Epithelial cell of proximal tubule (primary cell): ENCODE data around the gene FOXL3. TPM values are rescaled to one million over a fixed set of nuclear protein-coding genes. Genes with fewer than 3 reads are reported as not detected.

Source experiments
- DNase-seq: peaks from one replicate; pipeline ENCODE4 v3.0.0-alpha.2; 2011; ENCODE audit warnings: low read depth
- H3K4me3 ChIP-seq: 2 replicates; pipeline ENCODE4 v1.5.1; 2011; ENCODE audit warnings: low read depth, mild to moderate bottlenecking, low read length
- total RNA-seq: library from RNA; depleted of rRNA; stranded (reverse); fragments of >200 nt; gene quantifications from 2 replicates; pipeline ENCODE4 v1.2.3, GENCODE V29; 2015
- TF ChIP-seq, protein P1 (sequence below): conservative IDR thresholded peaks from 2 replicates; pipeline ENCODE4 v1.5.1; 2012; ENCODE audit warnings: low read depth, mild to moderate bottlenecking, low read length

Gene FOXL3
- total RNA-seq, 1 donor from 2014 or later, result not detected

DNA sequence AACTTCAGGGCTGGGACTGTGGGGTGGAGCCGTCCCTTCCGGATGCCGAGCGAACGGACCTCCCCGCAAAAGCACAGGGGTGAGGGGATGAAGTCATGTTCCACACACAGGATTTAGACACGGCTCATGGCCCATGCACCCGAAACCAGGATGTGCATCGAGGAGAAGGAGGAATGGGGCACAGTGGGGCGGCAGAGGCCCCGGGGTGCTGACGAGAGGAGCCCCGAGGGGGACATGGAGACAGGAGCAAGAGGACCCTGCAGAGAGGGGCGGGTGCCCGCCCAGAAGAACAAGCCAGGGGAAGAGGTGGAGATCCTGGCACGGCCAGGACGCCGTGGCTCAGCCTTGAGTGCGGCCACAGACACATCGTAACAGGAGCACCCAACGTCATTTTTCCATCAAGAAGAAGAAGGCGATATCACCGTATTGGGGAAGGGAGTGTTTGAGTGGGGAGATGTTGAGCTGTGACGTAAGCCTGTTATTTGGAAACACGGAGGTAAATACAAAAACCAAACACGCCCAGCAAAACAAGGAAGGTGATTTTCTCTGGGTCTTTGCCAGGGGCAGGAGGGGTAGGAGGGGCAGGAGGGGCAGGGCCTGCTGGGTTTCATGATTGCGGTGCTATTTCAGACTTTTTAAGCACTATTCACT lies 25.3 kb upstream of the FOXL3 start:
- TF ChIP-seq, protein P1, sequence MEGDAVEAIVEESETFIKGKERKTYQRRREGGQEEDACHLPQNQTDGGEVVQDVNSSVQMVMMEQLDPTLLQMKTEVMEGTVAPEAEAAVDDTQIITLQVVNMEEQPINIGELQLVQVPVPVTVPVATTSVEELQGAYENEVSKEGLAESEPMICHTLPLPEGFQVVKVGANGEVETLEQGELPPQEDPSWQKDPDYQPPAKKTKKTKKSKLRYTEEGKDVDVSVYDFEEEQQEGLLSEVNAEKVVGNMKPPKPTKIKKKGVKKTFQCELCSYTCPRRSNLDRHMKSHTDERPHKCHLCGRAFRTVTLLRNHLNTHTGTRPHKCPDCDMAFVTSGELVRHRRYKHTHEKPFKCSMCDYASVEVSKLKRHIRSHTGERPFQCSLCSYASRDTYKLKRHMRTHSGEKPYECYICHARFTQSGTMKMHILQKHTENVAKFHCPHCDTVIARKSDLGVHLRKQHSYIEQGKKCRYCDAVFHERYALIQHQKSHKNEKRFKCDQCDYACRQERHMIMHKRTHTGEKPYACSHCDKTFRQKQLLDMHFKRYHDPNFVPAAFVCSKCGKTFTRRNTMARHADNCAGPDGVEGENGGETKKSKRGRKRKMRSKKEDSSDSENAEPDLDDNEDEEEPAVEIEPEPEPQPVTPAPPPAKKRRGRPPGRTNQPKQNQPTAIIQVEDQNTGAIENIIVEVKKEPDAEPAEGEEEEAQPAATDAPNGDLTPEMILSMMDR, result no peak
- no peak overlapping the region for H3K4me3 ChIP-seq
- no peak for DNase-seq

DNA sequence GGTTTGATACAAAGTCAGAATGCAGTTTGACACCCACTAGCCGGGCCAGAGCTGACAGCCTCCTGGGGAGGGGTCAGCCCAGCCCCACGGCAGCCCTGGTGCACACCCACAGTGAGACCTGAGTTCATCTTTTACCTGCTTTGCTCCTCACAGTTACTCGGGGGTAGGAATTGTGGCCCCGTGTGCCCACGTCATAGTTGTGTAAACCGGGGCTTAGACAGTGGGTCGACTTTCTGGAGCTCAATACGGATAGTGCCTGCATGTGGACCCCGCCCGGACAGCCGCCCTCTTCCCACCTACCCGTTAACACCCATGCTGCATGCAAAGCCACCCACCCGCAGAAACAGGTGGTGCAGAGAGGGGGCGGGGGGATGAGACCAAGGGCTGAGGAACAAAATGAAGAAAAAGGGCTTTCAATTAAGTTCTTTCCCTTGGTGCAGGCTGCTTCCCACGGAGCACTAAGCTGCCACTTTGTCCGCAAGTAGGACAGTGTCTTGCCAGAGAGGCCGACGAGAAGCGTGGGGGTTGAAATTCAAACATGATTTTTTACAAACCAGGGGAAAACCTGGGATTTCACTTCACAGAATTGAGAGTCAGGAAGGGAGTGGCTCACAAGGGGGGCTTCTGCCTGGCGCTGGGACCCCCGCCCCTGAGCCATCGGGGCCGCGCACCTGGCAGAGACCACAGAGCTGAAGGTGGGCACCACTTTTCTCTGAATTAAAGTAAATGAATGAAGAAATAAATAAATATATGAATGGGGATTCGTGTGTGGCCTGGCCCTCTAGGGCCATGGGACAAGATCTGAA lies 24.6 kb upstream of the FOXL3 start:
- no peak for DNase-seq
- H3K4me3 ChIP-seq, result no peak overlapping the region
- TF ChIP-seq, protein P1, result no peak

DNA sequence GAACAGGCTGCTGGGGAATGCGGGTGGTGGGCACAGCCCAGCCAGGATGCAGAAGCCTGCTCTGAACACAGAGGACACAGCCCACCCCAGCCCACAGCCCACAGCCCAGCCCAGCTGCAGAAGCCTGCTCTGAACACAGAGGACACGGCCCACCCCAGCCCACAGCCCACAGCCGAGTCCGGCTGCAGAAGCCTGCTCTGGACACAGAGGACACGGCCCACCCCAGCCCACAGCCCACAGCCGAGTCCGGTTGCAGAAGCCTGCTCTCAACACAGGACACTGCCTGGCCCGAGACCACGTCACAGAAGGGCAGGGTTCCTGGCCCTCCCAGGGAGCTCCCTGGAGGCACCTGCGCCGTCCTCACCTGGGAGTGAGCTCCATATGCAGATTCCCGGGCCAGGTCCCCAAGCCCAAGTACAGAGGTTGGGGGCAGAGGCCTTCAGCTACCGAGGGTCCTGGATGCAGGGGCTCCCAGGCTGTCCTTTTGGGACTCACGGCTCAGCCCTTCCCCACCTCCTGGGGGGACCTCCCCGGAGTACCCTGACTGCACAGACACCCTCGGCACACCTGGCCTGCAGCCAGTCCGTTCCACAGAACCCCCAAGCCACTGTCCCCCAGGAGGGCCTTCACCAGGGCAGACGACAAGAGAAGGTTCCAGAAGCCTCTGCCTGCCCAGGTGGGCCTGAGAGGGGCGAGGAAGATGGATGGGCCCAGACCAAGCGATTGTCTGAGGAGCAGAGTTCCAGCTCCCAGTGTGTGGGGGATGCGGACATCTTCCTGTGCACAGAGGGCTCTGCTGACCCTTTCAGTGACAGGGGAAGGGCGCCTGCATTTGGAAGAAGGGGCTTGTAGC lies 23.7 kb upstream of the FOXL3 start:
- TF ChIP-seq, protein P1, result no peak
- no peak for DNase-seq
- no peak overlapping the region for H3K4me3 ChIP-seq

DNA sequence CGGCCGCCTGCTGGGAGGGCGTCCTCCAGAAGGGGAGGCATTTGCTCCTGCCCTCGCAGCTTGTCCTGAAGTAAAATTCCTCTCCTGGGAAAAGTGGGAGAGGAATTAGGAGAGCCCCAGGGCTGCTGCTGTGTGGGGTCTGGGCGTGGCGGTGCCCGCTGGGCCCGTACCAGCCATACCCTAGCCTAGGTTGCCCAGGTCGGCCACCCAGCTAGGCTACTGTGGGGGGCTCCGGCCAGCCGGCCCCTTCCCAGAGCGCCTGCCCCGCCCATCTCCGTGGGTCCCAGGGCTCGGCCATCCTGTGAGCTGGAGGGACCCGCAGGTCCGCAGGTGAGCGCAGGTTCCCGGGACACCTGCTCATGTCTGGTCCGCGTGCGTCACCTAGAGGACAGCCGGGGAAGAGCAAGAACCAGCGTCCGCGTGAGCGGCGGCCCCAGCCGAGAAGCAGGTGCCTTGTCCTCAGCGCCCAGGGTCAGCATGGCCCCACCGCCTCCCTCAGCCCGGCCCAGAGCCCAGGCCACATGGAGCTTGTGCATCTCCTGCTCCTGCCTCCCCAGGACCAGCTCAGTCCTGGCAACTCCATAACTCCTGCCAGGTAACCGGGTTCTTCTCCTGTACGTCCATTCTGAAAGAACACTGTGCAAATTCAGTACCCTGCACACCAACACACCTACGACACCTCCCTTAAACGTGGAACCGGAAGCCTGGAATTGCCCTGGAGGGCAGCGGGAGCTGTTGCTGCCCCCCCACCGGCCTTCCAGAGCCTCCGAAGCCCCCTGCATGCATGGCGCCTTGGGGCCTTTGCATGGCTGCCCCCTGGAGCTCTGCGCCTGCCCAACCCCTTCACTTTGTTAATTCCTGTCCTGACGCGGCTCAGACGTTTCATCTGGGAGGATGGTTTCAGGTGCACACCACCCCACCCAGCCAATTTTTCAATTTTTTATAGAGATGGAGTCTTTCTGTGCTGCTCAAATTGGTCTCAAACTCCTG lies 22.8 kb upstream of the FOXL3 start:
- H3K4me3 ChIP-seq, result no peak overlapping the region
- no peak for DNase-seq
- TF ChIP-seq, protein P1, result peak; percentile 32

DNA sequence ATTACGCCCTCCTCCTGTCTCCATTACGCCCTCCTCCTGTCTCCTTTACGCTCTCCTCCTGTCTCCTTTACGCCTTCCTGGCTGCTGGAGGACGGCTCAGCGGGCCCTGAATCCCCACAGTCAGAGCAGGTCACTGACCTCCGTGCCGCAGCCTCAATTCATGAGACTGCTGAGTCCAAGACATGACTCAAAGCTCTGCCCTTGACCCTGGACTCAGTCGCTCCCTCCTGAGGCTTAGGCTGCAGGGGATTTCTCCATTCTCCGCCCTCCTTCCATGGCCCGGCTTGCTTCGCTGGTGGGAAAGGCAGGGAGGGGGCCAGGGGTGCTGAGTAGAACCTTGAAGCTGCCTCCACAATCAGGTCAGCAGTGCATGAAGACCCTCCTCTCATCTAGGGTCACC lies 21.0 kb upstream of the FOXL3 start:
- DNase-seq, result no peak
- H3K4me3 ChIP-seq, result no peak overlapping the region
- TF ChIP-seq, protein P1, result no peak

DNA sequence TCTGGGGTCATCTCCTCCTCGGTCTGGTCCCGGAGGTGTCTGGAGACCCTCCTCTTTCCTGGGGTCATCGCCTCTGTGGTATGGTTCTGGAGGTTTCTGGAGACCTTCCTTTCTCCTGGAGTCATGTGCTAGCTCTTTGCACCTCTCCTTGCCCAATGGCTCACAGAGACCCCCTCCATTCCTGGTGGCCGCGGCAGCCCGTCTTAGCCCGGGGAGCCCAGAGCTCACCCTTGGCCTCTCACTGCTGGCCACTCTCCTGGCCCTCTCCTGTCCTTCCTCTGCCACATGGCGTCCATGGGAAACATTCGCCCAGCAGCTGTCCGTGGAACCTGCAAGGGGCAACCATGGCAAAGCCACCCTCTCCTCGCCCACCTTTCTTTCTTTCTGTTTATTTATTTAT lies 20.2 kb upstream of the FOXL3 start:
- TF ChIP-seq, protein P1, result no peak
- DNase-seq, result no peak
- no peak overlapping the region for H3K4me3 ChIP-seq
